Measurements from ENCODE around the gene CARHSP1.
"Not testable (repeated sequence)": the region's sequence is repeated elsewhere in the genome, so short reads cannot be mapped to it uniquely, and the experiment has no call there.

Gene CARHSP1

DNA sequence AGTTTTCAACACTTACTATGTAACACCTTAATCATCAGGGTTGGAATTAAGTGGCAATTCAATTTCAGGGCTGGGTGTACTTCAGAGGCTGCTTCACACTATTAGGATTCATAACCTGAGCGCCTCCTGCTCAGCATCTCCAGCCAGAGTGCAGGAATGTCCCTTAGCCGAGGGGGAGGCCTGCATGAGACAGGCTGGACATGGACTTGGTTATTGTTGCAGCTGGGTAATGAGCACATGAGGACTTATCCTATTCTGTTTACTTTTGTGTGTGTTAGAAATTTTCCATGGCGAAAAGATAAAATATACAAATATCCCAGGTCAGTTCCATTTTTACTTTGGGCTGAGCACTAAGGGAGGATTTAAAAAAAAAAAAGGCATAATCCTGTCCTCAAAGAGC is 60.8 kb downstream of the CARHSP1 start:
- Histone ChIP-seq H3K27me3 (no peaks in the 10 kb centered on the region), H3K27ac (no peak overlapping the region), H3K4me1 (no peaks in the 10 kb centered on the region), H3K36me3 (peaks cover 64 to 96% (median 93%) of the 10 kb centered on the region in 3 donors), H3K4me3 (no peak overlapping the region), H3K9me3 (no peaks in the 10 kb centered on the region)
- TF ChIP-seq, protein P1, sequence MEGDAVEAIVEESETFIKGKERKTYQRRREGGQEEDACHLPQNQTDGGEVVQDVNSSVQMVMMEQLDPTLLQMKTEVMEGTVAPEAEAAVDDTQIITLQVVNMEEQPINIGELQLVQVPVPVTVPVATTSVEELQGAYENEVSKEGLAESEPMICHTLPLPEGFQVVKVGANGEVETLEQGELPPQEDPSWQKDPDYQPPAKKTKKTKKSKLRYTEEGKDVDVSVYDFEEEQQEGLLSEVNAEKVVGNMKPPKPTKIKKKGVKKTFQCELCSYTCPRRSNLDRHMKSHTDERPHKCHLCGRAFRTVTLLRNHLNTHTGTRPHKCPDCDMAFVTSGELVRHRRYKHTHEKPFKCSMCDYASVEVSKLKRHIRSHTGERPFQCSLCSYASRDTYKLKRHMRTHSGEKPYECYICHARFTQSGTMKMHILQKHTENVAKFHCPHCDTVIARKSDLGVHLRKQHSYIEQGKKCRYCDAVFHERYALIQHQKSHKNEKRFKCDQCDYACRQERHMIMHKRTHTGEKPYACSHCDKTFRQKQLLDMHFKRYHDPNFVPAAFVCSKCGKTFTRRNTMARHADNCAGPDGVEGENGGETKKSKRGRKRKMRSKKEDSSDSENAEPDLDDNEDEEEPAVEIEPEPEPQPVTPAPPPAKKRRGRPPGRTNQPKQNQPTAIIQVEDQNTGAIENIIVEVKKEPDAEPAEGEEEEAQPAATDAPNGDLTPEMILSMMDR (IDR thresholded peaks at IDR 0.05): no peak
- no peak for DNase-seq
- intact Hi-C loops (cut with DNase I; ENCODE audit: low total_unique reads): loop anchor here (10.0 kb wide), 1 partner anchor 157 kb away; the partner anchor contains the start of gene USP7

- intact Hi-C loops (cut with DNase I; ENCODE audit: low total_unique reads): loop anchor here (10.0 kb wide), 1 partner anchor 158 kb away; the partner anchor contains the start of gene USP7
- H3K9me3 ChIP-seq: no peaks in the 10 kb centered on the region
- H3K27me3 ChIP-seq: no peaks in the 10 kb centered on the region
- TF ChIP-seq, protein P1 (IDR thresholded peaks at IDR 0.05): no peak
- H3K27ac ChIP-seq: no peak overlapping the region
- H3K4me3 ChIP-seq: no peak overlapping the region
- no peaks in the 10 kb centered on the region for H3K4me1 ChIP-seq
- H3K36me3 ChIP-seq: peaks cover 63 to 96% (median 93%) of the 10 kb centered on the region in 3 donors
- no peak for DNase-seq
Observed at GRCh38 chr16:8807189-8807588, 61.6 kb downstream of the CARHSP1 start.

- no peak overlapping the region for H3K27ac ChIP-seq
- intact Hi-C loops (cut with DNase I; ENCODE audit: low total_unique reads): loop anchor here (10.0 kb wide), 1 partner anchor 158 kb away; the partner anchor contains the start of gene USP7
- peaks cover 0 to under 1% (median 0%) of the 10 kb centered on the region in 4 donors for H3K4me1 ChIP-seq
- TF ChIP-seq, protein P1 (IDR thresholded peaks at IDR 0.05): no peak
- no peaks in the 10 kb centered on the region for H3K27me3 ChIP-seq
- no peaks in the 10 kb centered on the region for H3K9me3 ChIP-seq
- H3K36me3 ChIP-seq: peaks cover 62 to 95% (median 93%) of the 10 kb centered on the region in 3 donors
- H3K4me3 ChIP-seq: no peak overlapping the region
- DNase-seq: no peak
Observed at GRCh38 chr16:8806272-8806983, 62.4 kb downstream of the CARHSP1 start.

- intact Hi-C loops (cut with DNase I; ENCODE audit: low total_unique reads): loop anchor here (10.0 kb wide), 1 partner anchor 160 kb away; the partner anchor contains the start of gene USP7
- Histone ChIP-seq H3K27ac (no peak overlapping the region), H3K4me3 (no peak overlapping the region), H3K4me1 (peaks cover 0 to 20% (median 12%) of the 10 kb centered on the region in 4 donors), H3K36me3 (peaks cover 54 to 76% (median 74%) of the 10 kb centered on the region in 3 donors), H3K27me3 (no peaks in the 10 kb centered on the region), H3K9me3 (no peaks in the 10 kb centered on the region)
- DNase-seq: no peak
- TF ChIP-seq, protein P1 (IDR thresholded peaks at IDR 0.05): no peak
Observed at GRCh38 chr16:8804313-8804712, 64.5 kb downstream of the CARHSP1 start.

- not testable (repeated sequence) for H3K27ac ChIP-seq, H3K4me3 ChIP-seq, DNase-seq, H3K27me3 ChIP-seq, H3K9me3 ChIP-seq
- peaks cover 0 to 25% (median 18%) of the 10 kb centered on the region in 4 donors for H3K4me1 ChIP-seq
- peaks cover 51 to 70% (median 69%) of the 10 kb centered on the region in 3 donors for H3K36me3 ChIP-seq
- intact Hi-C loops (cut with DNase I; ENCODE audit: low total_unique reads): loop anchor here (10.0 kb wide), 1 partner anchor 161 kb away; the partner anchor contains the start of gene USP7
Observed at GRCh38 chr16:8803733-8804132, 65.1 kb downstream of the CARHSP1 start.
